Measurements from ENCODE around the gene RBBP4. TPM values are rescaled to one million over a fixed set of nuclear protein-coding genes. Genes with fewer than 3 reads are reported as not detected.

RBBP4 gene
- total RNA-seq (139 TPM), polyA plus RNA-seq (100 to 1,000 TPM; 256 to 312 (median 288) TPM)

DNA sequence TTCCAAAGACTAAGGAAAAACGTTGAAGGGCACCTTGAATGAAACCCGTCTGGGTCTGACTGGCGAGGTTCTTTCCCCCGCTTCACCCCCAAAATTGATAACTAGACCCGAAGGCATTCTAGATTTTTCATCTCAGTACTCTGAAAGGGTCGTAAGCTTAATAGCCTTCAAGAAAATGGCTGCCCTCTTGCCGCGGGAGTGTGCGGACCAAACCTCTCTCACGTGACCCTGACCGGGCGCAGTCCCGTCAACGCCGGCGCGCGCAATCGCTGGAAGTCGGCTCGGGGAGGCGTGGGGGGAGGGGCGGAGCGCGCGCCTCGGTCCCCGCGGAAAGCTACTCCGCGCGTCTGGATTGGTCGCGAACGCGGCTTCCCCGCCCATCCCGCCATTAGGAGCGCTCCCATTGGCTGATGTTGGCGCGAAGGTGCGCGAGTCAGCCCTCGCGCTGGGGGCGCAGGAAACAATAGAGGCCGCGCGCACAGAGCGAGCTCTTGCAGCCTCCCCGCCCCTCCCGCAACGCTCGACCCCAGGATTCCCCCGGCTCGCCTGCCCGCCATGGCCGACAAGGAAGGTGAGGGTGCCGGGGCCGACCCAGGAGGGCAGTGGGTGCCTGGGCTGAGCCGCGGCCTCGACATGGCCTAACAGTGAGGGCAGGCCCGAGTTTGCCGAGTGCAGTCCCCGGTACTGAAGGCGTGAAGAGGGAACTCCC lies at the start of gene RBBP4:
Gene RBBP4 (plus strand): TSS at position 457 of the 709 bp plus-strand sequence. CDS start 99 bp downstream, at position 556.
- Mint-ChIP-seq H3K4me1 (peaks cover 18 to 76% (median 51%) of the 10 kb centered on the region in 4 donors), H3K9me3 (no peaks in the 10 kb centered on the region), H3K36me3 (peaks cover 17% of the 10 kb centered on the region), H3K4me3 (peak within 1 kb of the TSS; percentile 89 to 95 (median 95)), H3K27ac (peak within 1 kb of the TSS; percentile 96 to 100 (median 98)), H3K27me3 (peaks cover 6% of the 10 kb centered on the region)
- ATAC-seq (ENCODE audit: low read depth in 2 of 2) (peak; percentile 88), DNase-seq (peak; percentile 95 to 98 (median 98))
- peaks cover 25% of the 10 kb centered on the region for H3K36me3 ChIP-seq (ENCODE audit: control insufficient read depth, insufficient read depth, low read length)
- peak within 1 kb of the TSS; percentile 93 for H3K4me3 ChIP-seq (ENCODE audit: low read depth, low read length)
- H3K27me3 ChIP-seq (ENCODE audit: control insufficient read depth, insufficient read depth, low read length): no peaks in the 10 kb centered on the region
- H3K27ac ChIP-seq (ENCODE audit: insufficient read depth, low read length, poor library complexity, severe bottlenecking): peak within 1 kb of the TSS; percentile 99
- no peaks in the 10 kb centered on the region for H3K9me3 ChIP-seq (ENCODE audit: control insufficient read depth in 2 of 2, low read length in 2 of 2)
- H3K4me1 ChIP-seq (ENCODE audit: control insufficient read depth, insufficient read depth, low read length, poor library complexity, severe bottlenecking): peaks cover 59% of the 10 kb centered on the region

DNA sequence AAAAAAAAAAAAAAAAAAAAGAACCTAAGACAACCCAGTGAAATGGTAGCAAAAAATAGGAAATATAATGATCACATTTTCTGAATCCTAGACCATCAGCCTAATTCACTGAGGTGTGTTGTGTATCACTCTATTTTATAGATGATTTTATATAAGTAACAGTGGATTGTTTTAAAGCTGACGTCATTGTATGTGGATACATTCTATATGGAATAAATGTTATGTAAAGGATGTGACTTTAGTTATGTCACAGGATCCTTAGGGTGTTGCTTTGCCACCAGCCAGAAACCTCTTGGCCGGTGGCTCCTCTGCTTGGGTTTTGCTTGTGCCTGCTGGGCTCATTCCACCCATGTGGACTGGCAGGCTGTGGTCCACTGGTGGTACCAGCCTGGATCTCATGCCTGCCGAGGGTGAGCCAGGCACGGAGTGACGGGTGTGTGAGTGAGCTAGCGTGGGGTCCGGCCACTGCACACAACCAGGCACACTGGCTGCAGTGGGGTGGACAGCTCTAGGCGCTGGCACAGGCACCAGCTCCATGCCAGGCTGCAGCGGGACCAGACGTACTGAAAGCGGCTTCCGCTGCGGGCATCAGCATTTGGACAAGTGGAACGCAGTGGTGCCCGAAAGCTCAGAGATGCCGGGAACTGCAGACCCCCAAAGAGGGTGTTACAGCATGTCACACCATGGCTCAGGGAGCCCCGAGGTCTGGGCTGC lies 45.1 kb upstream of the RBBP4 start:
- Mint-ChIP-seq H3K4me3 (no peak overlapping the region), H3K36me3 (peaks cover 3% of the 10 kb centered on the region), H3K27ac (no peak overlapping the region), H3K27me3 (peaks cover 7% of the 10 kb centered on the region), H3K4me1 (no peaks in the 10 kb centered on the region), H3K9me3 (no peaks in the 10 kb centered on the region)
- ATAC-seq (ENCODE audit: low read depth in 2 of 2): no peak
- no peaks in the 10 kb centered on the region for H3K36me3 ChIP-seq (ENCODE audit: control insufficient read depth, insufficient read depth, low read length)
- DNase-seq: no peak
- H3K9me3 ChIP-seq (ENCODE audit: control insufficient read depth in 2 of 2, low read length in 2 of 2): no peaks in the 10 kb centered on the region
- H3K27ac ChIP-seq (ENCODE audit: insufficient read depth, low read length, poor library complexity, severe bottlenecking): no peak overlapping the region
- H3K4me3 ChIP-seq (ENCODE audit: low read depth, low read length): no peak overlapping the region
- no peaks in the 10 kb centered on the region for H3K4me1 ChIP-seq (ENCODE audit: control insufficient read depth, insufficient read depth, low read length, poor library complexity, severe bottlenecking)
- no peaks in the 10 kb centered on the region for H3K27me3 ChIP-seq (ENCODE audit: control insufficient read depth, insufficient read depth, low read length)

DNA sequence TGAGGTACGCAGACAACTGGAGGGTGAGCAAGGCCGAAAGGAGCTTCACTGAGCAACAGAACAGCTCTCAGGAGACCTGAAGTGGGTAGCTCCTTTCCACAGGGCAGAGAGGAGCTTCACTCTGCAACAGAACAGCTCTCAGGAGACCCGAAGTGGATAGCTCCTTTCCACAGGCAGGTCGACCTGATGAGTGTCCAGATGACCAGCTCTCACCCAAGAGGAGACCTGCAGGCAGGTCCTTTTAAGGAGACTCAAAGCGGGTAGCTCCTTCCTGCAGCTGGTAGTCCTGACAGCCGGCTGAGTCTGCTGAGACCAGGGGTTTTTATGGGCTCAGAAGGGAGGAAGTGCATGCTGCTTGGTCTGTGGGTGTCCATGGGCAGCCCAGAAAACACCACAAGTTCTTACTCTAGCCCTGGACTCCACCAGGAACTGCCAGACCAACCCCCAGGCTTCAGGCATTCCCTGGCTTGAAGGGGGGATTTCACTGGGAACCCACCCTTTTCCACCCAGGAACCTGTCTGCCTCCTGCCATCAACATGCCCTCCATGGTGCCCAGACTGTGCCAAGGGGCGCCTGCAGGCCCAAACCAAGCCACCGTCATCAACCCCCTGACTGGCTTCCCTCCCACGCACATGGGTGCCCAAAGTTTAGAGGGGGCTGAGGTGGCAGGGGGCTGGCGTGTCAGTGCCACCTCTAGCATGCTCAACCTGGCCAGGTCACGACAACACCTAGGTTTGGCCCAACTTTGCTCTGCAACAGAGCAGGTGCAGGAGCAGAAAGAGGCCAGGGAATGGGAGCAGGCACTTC lies 44.2 kb upstream of the RBBP4 start:
- H3K36me3 ChIP-seq (ENCODE audit: control insufficient read depth, insufficient read depth, low read length): no peaks in the 10 kb centered on the region
- peaks cover 5% of the 10 kb centered on the region for H3K4me1 ChIP-seq (ENCODE audit: control insufficient read depth, insufficient read depth, low read length, poor library complexity, severe bottlenecking)
- no peaks in the 10 kb centered on the region for H3K9me3 ChIP-seq (ENCODE audit: control insufficient read depth in 2 of 2, low read length in 2 of 2)
- H3K27me3 Mint-ChIP-seq: no peaks in the 10 kb centered on the region
- H3K36me3 Mint-ChIP-seq: peaks cover 3% of the 10 kb centered on the region
- DNase-seq (no peak), ATAC-seq (ENCODE audit: low read depth in 2 of 2) (no peak)
- no peaks in the 10 kb centered on the region for H3K9me3 Mint-ChIP-seq
- no peak overlapping the region for H3K4me3 ChIP-seq (ENCODE audit: low read depth, low read length)
- no peak overlapping the region for H3K27ac Mint-ChIP-seq
- H3K4me1 Mint-ChIP-seq: no peaks in the 10 kb centered on the region
- no peak overlapping the region for H3K27ac ChIP-seq (ENCODE audit: insufficient read depth, low read length, poor library complexity, severe bottlenecking)
- H3K27me3 ChIP-seq (ENCODE audit: control insufficient read depth, insufficient read depth, low read length): no peaks in the 10 kb centered on the region
- H3K4me3 Mint-ChIP-seq: no peak overlapping the region

DNA sequence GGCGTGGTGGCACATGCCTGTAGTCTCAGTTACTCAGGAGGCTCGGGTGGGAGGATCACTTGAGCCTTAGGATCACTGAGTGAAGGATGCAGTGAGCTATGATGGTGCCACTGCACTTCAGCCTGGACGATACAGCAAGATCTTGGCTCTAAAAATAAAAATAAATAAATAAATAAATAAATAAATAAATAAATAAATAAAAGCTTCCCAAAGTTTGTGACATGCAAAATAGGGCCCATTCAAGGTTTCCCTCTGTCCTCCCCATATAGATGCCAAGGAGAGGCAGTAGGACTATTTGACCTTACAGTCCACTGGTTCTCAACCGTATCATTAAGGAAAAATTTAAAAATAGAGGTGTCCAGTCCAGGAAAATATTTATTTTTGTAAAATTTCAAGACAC lies 41.8 kb upstream of the RBBP4 start:
- Histone ChIP-seq H3K9me3 (ENCODE audit: control insufficient read depth in 2 of 2, low read length in 2 of 2) (no peaks in the 10 kb centered on the region), H3K27me3 (ENCODE audit: control insufficient read depth, insufficient read depth, low read length) (no peaks in the 10 kb centered on the region), H3K4me3 (ENCODE audit: low read depth, low read length) (no peak overlapping the region), H3K36me3 (ENCODE audit: control insufficient read depth, insufficient read depth, low read length) (no peaks in the 10 kb centered on the region), H3K27ac (ENCODE audit: insufficient read depth, low read length, poor library complexity, severe bottlenecking) (no peak overlapping the region), H3K4me1 (ENCODE audit: control insufficient read depth, insufficient read depth, low read length, poor library complexity, severe bottlenecking) (peaks cover 14% of the 10 kb centered on the region)
- Mint-ChIP-seq H3K36me3 (peaks cover 3% of the 10 kb centered on the region), H3K9me3 (no peaks in the 10 kb centered on the region), H3K27me3 (no peaks in the 10 kb centered on the region), H3K4me3 (no peak overlapping the region), H3K4me1 (peaks cover 3 to 8% (median 7%) of the 10 kb centered on the region in 4 donors), H3K27ac (no peak overlapping the region)
- no peak for DNase-seq
- no peak for ATAC-seq (ENCODE audit: low read depth in 2 of 2)

DNA sequence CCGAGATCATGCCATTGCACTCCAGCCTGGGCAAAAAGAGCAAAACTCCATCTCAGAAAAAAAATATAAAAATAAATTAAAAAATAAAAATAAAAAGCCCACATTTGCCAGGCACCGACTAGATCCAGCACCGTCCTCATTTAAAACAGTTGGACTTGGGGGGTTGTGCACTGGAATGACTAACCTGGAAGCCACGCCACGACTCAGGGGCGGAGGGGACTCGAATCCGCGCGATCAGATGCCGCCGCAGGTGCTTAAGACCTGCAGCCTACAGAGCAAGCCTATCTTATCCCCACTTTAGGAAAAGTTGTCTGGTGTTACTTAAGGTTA lies 39.2 kb upstream of the RBBP4 start:
- no peaks in the 10 kb centered on the region for H3K27me3 ChIP-seq (ENCODE audit: control insufficient read depth, insufficient read depth, low read length)
- no peaks in the 10 kb centered on the region for H3K9me3 Mint-ChIP-seq
- H3K27ac ChIP-seq (ENCODE audit: insufficient read depth, low read length, poor library complexity, severe bottlenecking): no peak overlapping the region
- no peaks in the 10 kb centered on the region for H3K9me3 ChIP-seq (ENCODE audit: control insufficient read depth in 2 of 2, low read length in 2 of 2)
- ATAC-seq (ENCODE audit: low read depth in 2 of 2): no peak
- H3K4me1 ChIP-seq (ENCODE audit: control insufficient read depth, insufficient read depth, low read length, poor library complexity, severe bottlenecking): peaks cover 14% of the 10 kb centered on the region
- peak overlapping the region in 1 of 3 donors; percentile 5 for H3K27ac Mint-ChIP-seq
- peaks cover 3 to 8% (median 7%) of the 10 kb centered on the region in 4 donors for H3K4me1 Mint-ChIP-seq
- peak overlapping the region; percentile 37 for H3K4me3 ChIP-seq (ENCODE audit: low read depth, low read length)
- DNase-seq: no peak
- peaks cover 8% of the 10 kb centered on the region for H3K36me3 Mint-ChIP-seq
- no peaks in the 10 kb centered on the region for H3K27me3 Mint-ChIP-seq
- H3K4me3 Mint-ChIP-seq: peak overlapping the region in 3 of 4 donors; percentile 38 to 80 (median 70)
- H3K36me3 ChIP-seq (ENCODE audit: control insufficient read depth, insufficient read depth, low read length): no peaks in the 10 kb centered on the region

- Histone ChIP-seq H3K36me3 (ENCODE audit: control insufficient read depth, insufficient read depth, low read length) (no peaks in the 10 kb centered on the region), H3K4me1 (ENCODE audit: control insufficient read depth, insufficient read depth, low read length, poor library complexity, severe bottlenecking) (peaks cover 14% of the 10 kb centered on the region), H3K9me3 (ENCODE audit: control insufficient read depth in 2 of 2, low read length in 2 of 2) (no peaks in the 10 kb centered on the region), H3K27ac (ENCODE audit: insufficient read depth, low read length, poor library complexity, severe bottlenecking) (no peak overlapping the region), H3K4me3 (ENCODE audit: low read depth, low read length) (peak overlapping the region; percentile 37), H3K27me3 (ENCODE audit: control insufficient read depth, insufficient read depth, low read length) (no peaks in the 10 kb centered on the region)
- H3K27me3 Mint-ChIP-seq: no peaks in the 10 kb centered on the region
- DNase-seq (peak; percentile 6 to 43 (median 27)), ATAC-seq (ENCODE audit: low read depth in 2 of 2) (peak; percentile 68 to 79)
- no peaks in the 10 kb centered on the region for H3K9me3 Mint-ChIP-seq
- H3K36me3 Mint-ChIP-seq: peaks cover 8% of the 10 kb centered on the region
- peak overlapping the region in 2 of 3 donors; percentile 5 to 52 for H3K27ac Mint-ChIP-seq
- peak overlapping the region; percentile 38 to 85 (median 75) for H3K4me3 Mint-ChIP-seq
- peaks cover 3 to 8% (median 7%) of the 10 kb centered on the region in 4 donors for H3K4me1 Mint-ChIP-seq
Observed at GRCh38 chr1:32612189-32612881, 38.7 kb upstream of the RBBP4 start.

GRCh38 chr1:32613472-32613871 lies 37.5 kb upstream of the RBBP4 start:
- DNase-seq (no peak), ATAC-seq (ENCODE audit: low read depth in 2 of 2) (no peak)
- H3K4me1 ChIP-seq (ENCODE audit: control insufficient read depth, insufficient read depth, low read length, poor library complexity, severe bottlenecking): peaks cover 14% of the 10 kb centered on the region
- no peaks in the 10 kb centered on the region for H3K27me3 ChIP-seq (ENCODE audit: control insufficient read depth, insufficient read depth, low read length)
- Mint-ChIP-seq H3K4me1 (peaks cover 3 to 8% (median 7%) of the 10 kb centered on the region in 4 donors), H3K9me3 (peaks cover 0 to 1% (median 0%) of the 10 kb centered on the region in 7 donors), H3K27ac (peak overlapping the region in 1 of 3 donors; percentile 65), H3K27me3 (no peaks in the 10 kb centered on the region), H3K4me3 (peak overlapping the region in 2 of 4 donors; percentile 15 to 62), H3K36me3 (peaks cover 7% of the 10 kb centered on the region)
- H3K4me3 ChIP-seq (ENCODE audit: low read depth, low read length): no peak overlapping the region
- H3K36me3 ChIP-seq (ENCODE audit: control insufficient read depth, insufficient read depth, low read length): no peaks in the 10 kb centered on the region
- H3K9me3 ChIP-seq (ENCODE audit: control insufficient read depth in 2 of 2, low read length in 2 of 2): no peaks in the 10 kb centered on the region
- H3K27ac ChIP-seq (ENCODE audit: insufficient read depth, low read length, poor library complexity, severe bottlenecking): no peak overlapping the region

Measured in CD4-positive, CD25-positive, alpha-beta regulatory T cell (primary cell).